Karpas-422 (cell line): ENCODE results near the gene PTCH2. TPM values are rescaled to one million over a fixed set of nuclear protein-coding genes. Genes with fewer than 3 reads are reported as not detected.

Source experiments
- DNase-seq: peaks from one replicate; pipeline ENCODE4 v3.0.0-alpha.2; 2015
- H2AFZ ChIP-seq: fragments of 200-600 bp; sonication (generic); 2 replicates; pipeline ENCODE4 v1.6.1; 2014; ENCODE audit warnings: antibody characterized with exemption, low read length, mixed read lengths
- H3K27ac ChIP-seq: fragments of 200-600 bp; sonication (generic); 2 replicates; pipeline ENCODE4 v1.5.1; 2014; ENCODE audit warnings: mild to moderate bottlenecking, low read length, moderate library complexity
- H3K27me3 ChIP-seq: fragments of 200-600 bp; sonication (generic); 2 replicates; pipeline ENCODE4 v1.6.1; 2014; ENCODE audit warnings: low read length, mixed read lengths
- H3K36me3 ChIP-seq: fragments of 200-600 bp; sonication (generic); 2 replicates; pipeline ENCODE4 v1.6.1; 2014; ENCODE audit warnings: low read length, mixed read lengths; ENCODE audit not compliant: insufficient read depth
- H3K4me1 ChIP-seq: fragments of 200-600 bp; sonication (generic); 2 replicates; pipeline ENCODE4 v1.6.1; 2014; ENCODE audit warnings: mild to moderate bottlenecking, low read length, mixed read lengths
- H3K4me2 ChIP-seq: fragments of 200-600 bp; sonication (generic); 2 replicates; pipeline ENCODE4 v1.6.1; 2014; ENCODE audit warnings: low read length, low read depth, mild to moderate bottlenecking; ENCODE audit not compliant: poor library complexity, severe bottlenecking
- H3K4me3 ChIP-seq: fragments of 200-600 bp; sonication (generic); 2 replicates; pipeline ENCODE4 v1.5.1; 2014; ENCODE audit warnings: mild to moderate bottlenecking, antibody characterized with exemption, low read length, mixed read lengths
- H3K79me2 ChIP-seq: fragments of 200-600 bp; sonication (generic); 2 replicates; pipeline ENCODE4 v1.6.1; 2014; ENCODE audit warnings: mild to moderate bottlenecking, low read length, mixed read lengths
- H3K9ac ChIP-seq: fragments of 200-600 bp; sonication (generic); 2 replicates; pipeline ENCODE4 v1.6.0; 2014; ENCODE audit warnings: low read length
- H3K9me2 ChIP-seq: fragments of 200-600 bp; sonication (generic), shearing (Covaris generic); replicated peaks from 2 replicates; pipeline ENCODE4 v1.6.0; 2014; ENCODE audit warnings: mild to moderate bottlenecking, low read length, moderate library complexity; ENCODE audit not compliant: insufficient read depth
- H3K9me3 ChIP-seq: fragments of 300-700, 200-600 bp; sonication (generic); 2 replicates; pipeline ENCODE4 v1.6.1; 2014; ENCODE audit warnings: low read length, mixed read lengths
- H4K20me1 ChIP-seq: fragments of 200-600 bp; sonication (generic); 2 replicates; pipeline ENCODE4 v1.6.1; 2014; ENCODE audit warnings: mild to moderate bottlenecking, antibody characterized with exemption, low read length, low read depth; ENCODE audit not compliant: insufficient read depth
- total RNA-seq: library from RNA; depleted of rRNA; stranded (reverse); fragments of >200 nt; shearing (Covaris generic); gene quantifications from 2 replicates; pipeline ENCODE4 v1.2.3, GENCODE V29; 2014; ENCODE audit warnings: low replicate concordance

Gene PTCH2
- total RNA-seq, 1 experiment from 2014 or later: 0.04 TPM

DNA sequence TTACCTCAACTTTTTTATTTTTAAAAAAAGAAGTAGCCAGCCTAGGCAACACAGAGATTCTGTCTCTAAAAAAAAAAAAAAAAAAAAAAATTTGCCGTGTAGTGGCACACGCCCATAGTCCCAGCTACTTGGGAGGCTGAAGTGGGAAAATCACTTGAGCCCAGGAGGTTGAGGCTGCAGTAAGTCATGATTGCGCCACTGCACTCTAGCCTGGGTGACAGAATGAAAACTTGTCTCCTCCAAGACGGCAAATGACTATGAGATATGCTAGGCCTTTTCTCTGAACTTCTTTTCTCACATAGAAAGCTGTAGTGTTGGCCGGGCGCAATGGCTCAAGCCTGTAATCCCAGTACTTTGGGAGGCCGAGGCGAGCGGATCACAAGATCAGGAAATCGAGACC is 24.7 kb upstream of the PTCH2 start:
- Histone ChIP-seq H3K36me3 (peaks cover 15% of the 10 kb centered on the region; the same call in 1 of the 2 replicates), H3K27ac (no peak overlapping the region), H3K4me1 (no peaks in the 10 kb centered on the region), H4K20me1 (no peaks in the 10 kb centered on the region), H3K4me3 (no peak overlapping the region), H2AFZ (no peak overlapping the region), H3K9me3 (no peaks in the 10 kb centered on the region), H3K27me3 (no peaks in the 10 kb centered on the region), H3K4me2 (no peak overlapping the region), H3K9ac (no peak overlapping the region), H3K79me2 (no peaks in the 10 kb centered on the region), H3K9me2 (no peaks in the 10 kb centered on the region)
- DNase-seq: no peak

DNA sequence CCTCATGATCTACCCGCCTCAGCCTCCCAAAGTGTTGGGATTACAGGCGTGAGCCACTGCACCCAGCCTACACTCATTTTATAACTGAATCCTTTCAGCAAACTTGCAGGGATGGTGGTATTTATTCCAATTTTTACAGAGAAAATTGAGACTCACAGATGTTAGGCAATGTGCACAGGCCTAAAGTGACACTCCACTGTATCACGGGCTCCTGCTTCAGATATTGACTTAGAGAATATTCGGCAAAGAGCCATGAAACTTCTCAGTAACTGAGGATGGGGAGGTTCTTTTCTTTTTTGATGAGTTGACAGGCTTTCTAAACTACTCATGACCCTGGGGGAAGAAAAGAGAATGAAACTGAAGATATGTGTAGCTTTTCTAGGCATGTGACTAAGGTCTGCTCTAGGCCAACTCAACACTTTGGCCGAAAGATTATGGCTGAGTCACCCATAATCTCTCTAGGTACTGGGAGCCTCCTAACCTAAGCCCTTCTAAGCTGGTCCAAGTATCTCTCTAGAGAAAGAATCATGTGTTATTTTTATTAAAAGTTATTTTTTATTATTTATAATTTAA is 19.9 kb upstream of the PTCH2 start:
- Histone ChIP-seq H3K9me2 (no peaks in the 10 kb centered on the region), H3K27ac (no peak overlapping the region), H3K4me1 (peaks cover 16% of the 10 kb centered on the region), H3K9me3 (no peaks in the 10 kb centered on the region), H4K20me1 (no peaks in the 10 kb centered on the region), H3K9ac (no peak overlapping the region), H3K4me2 (no peak overlapping the region), H3K36me3 (peaks cover 4% of the 10 kb centered on the region; the same call in 1 of the 2 replicates), H3K79me2 (no peaks in the 10 kb centered on the region), H3K27me3 (no peaks in the 10 kb centered on the region), H2AFZ (no peak overlapping the region), H3K4me3 (no peak overlapping the region)
- DNase-seq: no peak

DNA sequence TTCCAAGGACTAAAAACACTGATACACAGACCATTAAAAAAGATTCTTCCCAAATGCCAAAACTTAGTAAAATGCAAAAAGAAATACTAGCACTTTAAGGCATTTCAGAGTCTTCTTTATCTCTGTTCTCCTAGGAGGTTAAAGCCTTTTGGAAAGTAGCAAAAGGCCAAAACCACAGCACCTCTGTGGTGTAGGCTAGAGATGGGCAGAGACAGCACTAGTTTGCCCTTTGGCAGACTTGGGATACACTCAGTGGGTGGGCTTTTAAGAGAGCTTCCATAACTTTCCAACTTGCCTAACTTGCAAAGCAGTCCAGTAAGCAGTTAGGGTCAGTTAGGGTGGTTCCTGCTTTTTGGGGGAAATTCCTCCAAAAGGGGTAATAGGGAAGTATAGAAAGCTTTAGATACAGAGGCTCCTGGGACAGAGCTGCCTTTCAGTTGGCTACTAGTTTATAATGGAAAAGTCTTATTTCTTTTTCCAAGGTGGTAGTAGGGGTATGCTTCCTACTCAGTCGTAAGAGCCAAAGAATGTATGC is 17.9 kb upstream of the PTCH2 start:
- Histone ChIP-seq H3K4me1 (peaks cover 16% of the 10 kb centered on the region), H3K27ac (peak overlapping the region; percentile 36), H3K9me2 (no peaks in the 10 kb centered on the region), H4K20me1 (no peaks in the 10 kb centered on the region), H2AFZ (no peak overlapping the region), H3K36me3 (peaks cover 4% of the 10 kb centered on the region; the same call in 1 of the 2 replicates), H3K79me2 (no peaks in the 10 kb centered on the region), H3K4me3 (no peak overlapping the region), H3K27me3 (no peaks in the 10 kb centered on the region), H3K9ac (no peak overlapping the region), H3K4me2 (peak overlapping the region; percentile 22), H3K9me3 (no peaks in the 10 kb centered on the region)
- DNase-seq: no peak

DNA sequence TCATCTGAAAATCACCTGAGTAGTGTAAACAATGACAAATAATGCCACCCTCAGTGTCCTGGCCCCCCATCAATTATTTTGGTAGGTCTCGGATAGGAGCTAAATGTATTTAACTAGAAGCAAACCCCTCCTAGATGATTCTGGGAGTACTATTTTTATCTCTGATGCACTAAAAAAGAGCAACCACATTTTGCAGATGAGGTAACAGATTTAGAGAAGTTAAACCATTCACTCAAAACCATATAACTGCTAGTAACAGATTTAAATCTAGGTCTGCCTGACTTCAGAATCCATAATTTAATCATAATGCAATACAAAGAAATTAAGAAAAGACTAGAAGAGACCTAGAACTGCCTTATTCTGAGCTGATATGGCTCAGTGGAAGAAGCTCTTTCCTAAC is 17.3 kb upstream of the PTCH2 start:
- peak overlapping the region; percentile 36 for H3K27ac ChIP-seq
- H3K36me3 ChIP-seq: peaks cover 4% of the 10 kb centered on the region; the same call in 1 of the 2 replicates
- peak overlapping the region; percentile 22 for H3K4me2 ChIP-seq
- no peaks in the 10 kb centered on the region for H3K9me2 ChIP-seq
- H4K20me1 ChIP-seq: no peaks in the 10 kb centered on the region
- DNase-seq: no peak
- no peak overlapping the region for H3K9ac ChIP-seq
- H3K4me3 ChIP-seq: no peak overlapping the region
- no peaks in the 10 kb centered on the region for H3K9me3 ChIP-seq
- H3K79me2 ChIP-seq: no peaks in the 10 kb centered on the region
- H3K4me1 ChIP-seq: peaks cover 16% of the 10 kb centered on the region
- H2AFZ ChIP-seq: no peak overlapping the region
- no peaks in the 10 kb centered on the region for H3K27me3 ChIP-seq

DNA sequence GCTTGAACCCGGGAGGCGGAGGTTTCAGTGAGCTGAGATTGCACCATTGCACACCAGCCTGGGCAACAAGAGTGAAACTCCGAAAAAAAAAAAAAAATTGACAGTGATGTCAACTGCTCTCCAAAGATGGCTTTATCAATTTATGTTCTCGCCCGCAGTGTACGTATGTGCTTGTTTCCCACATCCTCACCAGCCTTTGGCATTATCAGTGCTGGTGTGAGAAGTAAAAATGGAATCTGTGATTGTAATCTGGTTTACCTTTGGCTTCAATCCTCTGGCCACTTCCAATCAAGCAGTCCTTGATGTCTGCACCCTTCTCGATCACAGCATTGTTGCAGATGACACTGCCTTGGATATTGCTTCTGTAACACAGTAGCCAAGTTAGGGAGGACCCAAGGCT is 14.4 kb upstream of the PTCH2 start:
- no peak for DNase-seq
- H3K9ac ChIP-seq: no peak overlapping the region
- no peak overlapping the region for H3K4me3 ChIP-seq
- H3K36me3 ChIP-seq: no peaks in the 10 kb centered on the region
- no peak overlapping the region for H3K4me2 ChIP-seq
- H3K79me2 ChIP-seq: no peaks in the 10 kb centered on the region
- no peak overlapping the region for H2AFZ ChIP-seq
- H3K27me3 ChIP-seq: no peaks in the 10 kb centered on the region
- no peaks in the 10 kb centered on the region for H3K9me3 ChIP-seq
- peaks cover 16% of the 10 kb centered on the region for H3K4me1 ChIP-seq
- no peaks in the 10 kb centered on the region for H4K20me1 ChIP-seq
- no peak overlapping the region for H3K27ac ChIP-seq
- no peaks in the 10 kb centered on the region for H3K9me2 ChIP-seq

DNA sequence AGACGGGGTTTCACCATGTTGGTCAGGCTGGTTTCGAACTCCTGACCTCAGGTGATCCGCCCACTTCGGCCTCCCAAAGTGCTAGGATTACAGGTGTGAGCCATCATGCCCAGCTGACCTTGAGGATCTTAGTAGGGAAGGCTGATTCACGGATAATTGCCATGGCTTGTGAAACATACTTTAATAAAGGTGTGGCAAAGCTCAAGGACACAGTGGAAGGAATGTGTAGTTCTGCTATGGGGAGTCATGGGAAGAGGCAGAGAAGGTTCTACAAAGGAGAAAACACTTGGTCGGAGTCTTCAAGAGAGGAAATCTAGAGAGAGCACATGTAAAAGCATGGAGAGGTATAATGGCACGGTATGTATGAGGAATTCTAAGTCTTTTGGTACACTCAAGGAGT is 12.7 kb upstream of the PTCH2 start:
- no peaks in the 10 kb centered on the region for H3K79me2 ChIP-seq
- no peak overlapping the region for H3K4me3 ChIP-seq
- H3K36me3 ChIP-seq: no peaks in the 10 kb centered on the region
- no peaks in the 10 kb centered on the region for H3K9me3 ChIP-seq
- H3K27me3 ChIP-seq: no peaks in the 10 kb centered on the region
- H3K27ac ChIP-seq: no peak overlapping the region
- peaks cover 8% of the 10 kb centered on the region for H3K4me1 ChIP-seq
- DNase-seq: no peak
- H3K4me2 ChIP-seq: no peak overlapping the region
- H4K20me1 ChIP-seq: no peaks in the 10 kb centered on the region
- no peak overlapping the region for H3K9ac ChIP-seq
- H2AFZ ChIP-seq: no peak overlapping the region
- H3K9me2 ChIP-seq: no peaks in the 10 kb centered on the region

DNA sequence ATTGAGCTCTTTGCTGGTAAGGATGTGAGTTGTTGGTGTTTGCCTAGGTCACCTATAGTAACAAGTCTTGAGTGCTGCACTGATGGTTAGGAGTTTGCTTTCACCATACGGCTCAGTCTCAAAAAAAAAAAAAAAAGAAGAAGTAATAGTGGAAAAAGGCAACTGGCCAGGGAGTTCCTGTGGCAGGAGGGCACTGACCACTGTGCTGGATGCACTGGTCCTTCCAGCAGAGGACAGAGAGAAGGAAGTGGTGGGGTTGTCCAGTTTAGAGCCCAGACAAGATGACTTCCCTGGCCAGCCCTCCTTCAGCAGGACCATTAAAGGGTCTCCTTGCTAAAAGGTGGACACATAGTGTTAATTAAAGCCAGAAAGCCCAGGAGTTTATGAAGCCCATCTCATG is 11.9 kb upstream of the PTCH2 start:
- no peak for DNase-seq
- H3K36me3 ChIP-seq: no peaks in the 10 kb centered on the region
- no peaks in the 10 kb centered on the region for H3K79me2 ChIP-seq
- no peaks in the 10 kb centered on the region for H4K20me1 ChIP-seq
- H3K9me3 ChIP-seq: no peaks in the 10 kb centered on the region
- no peaks in the 10 kb centered on the region for H3K9me2 ChIP-seq
- H2AFZ ChIP-seq: no peak overlapping the region
- no peaks in the 10 kb centered on the region for H3K27me3 ChIP-seq
- H3K4me3 ChIP-seq: no peak overlapping the region
- peaks cover under 1% of the 10 kb centered on the region for H3K4me1 ChIP-seq
- no peak overlapping the region for H3K9ac ChIP-seq
- no peak overlapping the region for H3K4me2 ChIP-seq
- H3K27ac ChIP-seq: no peak overlapping the region

DNA sequence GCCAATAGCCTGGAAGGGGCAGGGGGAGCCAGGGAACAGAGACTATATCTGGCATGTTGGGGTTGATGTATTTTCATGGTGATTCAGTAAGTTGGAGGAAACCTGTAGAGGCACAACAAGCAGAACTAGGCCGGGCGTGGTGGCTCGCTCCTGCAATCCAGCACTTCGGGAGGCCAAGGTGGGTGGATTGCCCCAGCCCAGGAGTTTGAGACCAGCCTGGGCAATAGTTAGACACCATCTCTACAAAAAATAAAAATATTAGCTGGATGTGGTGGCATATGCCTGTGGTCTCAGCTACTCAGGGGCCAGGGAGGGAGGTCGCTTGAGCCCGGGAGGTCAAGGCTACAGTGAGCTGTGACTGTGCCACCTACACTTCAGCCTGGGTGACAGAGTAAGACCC is 10.1 kb upstream of the PTCH2 start:
- no peaks in the 10 kb centered on the region for H4K20me1 ChIP-seq
- H3K4me3 ChIP-seq: no peak overlapping the region
- no peak overlapping the region for H3K4me2 ChIP-seq
- DNase-seq: no peak
- H2AFZ ChIP-seq: no peak overlapping the region
- no peaks in the 10 kb centered on the region for H3K27me3 ChIP-seq
- H3K27ac ChIP-seq: no peak overlapping the region
- H3K9me2 ChIP-seq: no peaks in the 10 kb centered on the region
- H3K9ac ChIP-seq: no peak overlapping the region
- no peaks in the 10 kb centered on the region for H3K79me2 ChIP-seq
- no peaks in the 10 kb centered on the region for H3K4me1 ChIP-seq
- no peaks in the 10 kb centered on the region for H3K36me3 ChIP-seq
- no peaks in the 10 kb centered on the region for H3K9me3 ChIP-seq
